IMR-90 (cell line): Measurements from ENCODE around the gene LRRC73. TPM values are rescaled to one million over a fixed set of nuclear protein-coding genes. Genes with fewer than 3 reads are reported as not detected.

ENCODE experiments used
- ATAC-seq: fragments of 200-7000 bp; cut with Tn5 transposase; 2 replicates; pipeline ENCODE4 v1.9.1; 2020; ENCODE audit warnings: low read depth, mild to moderate bottlenecking, moderate library complexity
- BruUV-seq: library from RNA; stranded (reverse); fragments of 400-500 nt; replicated peaks from 2 replicates; lab custom pipeline; 2021; lab: Mats Ljungman, UMichigan
- CTCF ChIA-PET: fragments of 300-600 bp; formaldehyde crosslinking; extraction: SDS; loops from one replicate; lab custom pipeline; 2021; ENCODE audit warnings: antibody characterized with exemption; lab: Yijun Ruan, JAX
- POLR2A ChIA-PET: fragments of 300-600 bp; sonication (Branson Sonifier 250); formaldehyde crosslinking; loops from one replicate; lab custom pipeline; 2022; ENCODE audit warnings: antibody characterized with exemption; ENCODE audit not compliant: unreplicated experiment; lab: Charles Lee
- DNase-seq: peaks from one replicate; pipeline ENCODE4 v3.0.0; 2013
- H2AFZ ChIP-seq: replicated peaks from 2 replicates; pipeline ENCODE3; 2013; ENCODE audit warnings: low read length, mild to moderate bottlenecking; ENCODE audit not compliant: poor library complexity
- H2AK5ac ChIP-seq: 2 replicates; pipeline ENCODE4 v1.6.1; 2013; ENCODE audit warnings: low read depth, low read length, inconsistent platforms
- H2AK9ac ChIP-seq: replicated peaks from 2 replicates; pipeline ENCODE3; 2013; ENCODE audit warnings: mild to moderate bottlenecking, low read depth, low read length, moderate library complexity; ENCODE audit not compliant: poor library complexity
- H2BK120ac ChIP-seq: 2 replicates; pipeline ENCODE4 v1.6.1; 2013; ENCODE audit warnings: low read depth, low read length, inconsistent platforms
- H2BK15ac ChIP-seq: 3 replicates; pipeline ENCODE4 v1.6.1; 2013; ENCODE audit warnings: low read depth, low read length, inconsistent platforms
- H2BK20ac ChIP-seq: 2 replicates; pipeline ENCODE4 v1.6.1; 2013; ENCODE audit warnings: low read depth, mild to moderate bottlenecking, inconsistent platforms, low read length, moderate library complexity
- H2BK5ac ChIP-seq: 2 replicates; pipeline ENCODE4 v1.6.1; 2013; ENCODE audit warnings: mild to moderate bottlenecking, low read depth, low read length, inconsistent platforms; ENCODE audit not compliant: poor library complexity, severe bottlenecking
- H3K14ac ChIP-seq: replicated peaks from 2 replicates; pipeline ENCODE4 v1.6.1; 2013; ENCODE audit warnings: low read depth, low read length, inconsistent platforms
- H3K18ac ChIP-seq: 2 replicates; pipeline ENCODE4 v1.6.1; 2013; ENCODE audit warnings: low read depth, low read length, control low read depth
- H3K23ac ChIP-seq: 2 replicates; pipeline ENCODE4 v1.6.1; 2013; ENCODE audit warnings: low read depth, low read length, inconsistent platforms
- H3K27ac ChIP-seq: 2 replicates; pipeline ENCODE4 v1.5.1; 2013; ENCODE audit warnings: mild to moderate bottlenecking, control low read depth, low read length; ENCODE audit not compliant: insufficient read depth
- H3K27me3 ChIP-seq: 2 replicates; pipeline ENCODE4 v1.6.1; 2013; ENCODE audit warnings: low read length; ENCODE audit not compliant: control insufficient read depth, insufficient read depth
- H3K36me3 ChIP-seq: 2 replicates; pipeline ENCODE4 v1.6.1; 2013; ENCODE audit warnings: low read length, mixed read lengths; ENCODE audit not compliant: control insufficient read depth, insufficient read depth
- H3K4ac ChIP-seq: 2 replicates; pipeline ENCODE4 v1.6.1; 2013; ENCODE audit warnings: low read depth, low read length, inconsistent platforms
- H3K4me1 ChIP-seq: 2 replicates; pipeline ENCODE4 v1.6.1; 2013; ENCODE audit warnings: low read length, mixed read lengths; ENCODE audit not compliant: control insufficient read depth, insufficient read depth
- H3K4me2 ChIP-seq: 2 replicates; pipeline ENCODE4 v1.6.1; 2013; ENCODE audit warnings: low read depth, mild to moderate bottlenecking, control low read depth, low read length, moderate library complexity
- H3K4me3 ChIP-seq: 2 replicates; pipeline ENCODE4 v1.5.1; 2013; ENCODE audit warnings: low read depth, mild to moderate bottlenecking, control low read depth, low read length, moderate library complexity; ENCODE audit not compliant: insufficient read depth
- H3K56ac ChIP-seq: 2 replicates; pipeline ENCODE4 v1.6.1; 2013; ENCODE audit warnings: low read length, inconsistent platforms; ENCODE audit not compliant: insufficient read depth; ENCODE audit errors: extremely low read depth
- H3K79me1 ChIP-seq, 2 experiments: 2 replicates each; pipeline ENCODE4 v1.6.1; 2013; ENCODE audit warnings: low read length in 2 of 2, inconsistent platforms in 1 of 2, low read depth in 1 of 2
- H3K9ac ChIP-seq: 2 replicates; pipeline ENCODE4 v1.6.1; 2013; ENCODE audit warnings: low read depth, low read length, control low read depth
- H3K9me1 ChIP-seq: 2 replicates; pipeline ENCODE4 v1.6.1; 2013; ENCODE audit warnings: low read length, inconsistent platforms; ENCODE audit not compliant: insufficient read depth
- H3K9me3 ChIP-seq: 2 replicates; pipeline ENCODE4 v1.6.1; 2013; ENCODE audit warnings: low read length; ENCODE audit not compliant: control insufficient read depth, insufficient read depth
- H4K20me1 ChIP-seq: 2 replicates; pipeline ENCODE4 v1.6.1; 2013; ENCODE audit warnings: low read length, inconsistent platforms; ENCODE audit not compliant: insufficient read depth
- H4K5ac ChIP-seq: 2 replicates; pipeline ENCODE4 v1.6.1; 2013; ENCODE audit warnings: mild to moderate bottlenecking, low read depth, low read length, control low read depth
- H4K8ac ChIP-seq, 2 experiments: 2 replicates each; pipeline ENCODE4 v1.6.1; 2013; ENCODE audit warnings: low read depth in 2 of 2, low read length in 2 of 2, control low read depth in 1 of 2, inconsistent platforms in 1 of 2
- H4K91ac ChIP-seq: 2 replicates; pipeline ENCODE4 v1.6.1; 2013; ENCODE audit warnings: low read depth, low read length, inconsistent platforms; ENCODE audit not compliant: insufficient read depth
- BHLHE40 ChIP-seq: fragments of 150-350 bp; IDR thresholded peaks from 2 replicates; pipeline ENCODE4 v1.6.1; 2016; ENCODE audit warnings: mild to moderate bottlenecking, low read depth, low read length
- CEBPB ChIP-seq: IDR thresholded peaks from 2 replicates; pipeline ENCODE4 v1.6.1; 2012; ENCODE audit warnings: low read depth, low read length, improper control_type of control experiment
- CHD1 ChIP-seq: IDR thresholded peaks from 2 replicates; pipeline ENCODE4 v1.6.1; 2012; ENCODE audit warnings: low read depth, low read length, improper control_type of control experiment
- CTCF ChIP-seq: conservative IDR thresholded peaks from 2 replicates; pipeline ENCODE4 v1.5.1; 2012; ENCODE audit warnings: mild to moderate bottlenecking, low read depth, low read length, improper control_type of control experiment
- ELK1 ChIP-seq: fragments of 150-350 bp; IDR thresholded peaks from 2 replicates; pipeline ENCODE4 v1.6.1; 2016; ENCODE audit warnings: low read depth, mild to moderate bottlenecking, low read length, moderate library complexity, borderline replicate concordance
- FOS ChIP-seq: fragments of 150-350 bp; IDR thresholded peaks from 2 replicates; pipeline ENCODE4 v1.6.1; 2016; ENCODE audit warnings: low read depth, low read length
- MAFK ChIP-seq: IDR thresholded peaks from 2 replicates; pipeline ENCODE4 v1.6.1; 2012; ENCODE audit warnings: low read depth, low read length, improper control_type of control experiment
- MAZ ChIP-seq: IDR thresholded peaks from 2 replicates; pipeline ENCODE4 v1.6.1; 2012; ENCODE audit warnings: low read depth, mild to moderate bottlenecking, low read length, improper control_type of control experiment, moderate library complexity, borderline replicate concordance
- MXI1 ChIP-seq: IDR thresholded peaks from 2 replicates; pipeline ENCODE4 v1.6.1; 2012; ENCODE audit warnings: low read depth, mild to moderate bottlenecking, low read length, moderate library complexity, borderline replicate concordance
- NFE2L2 ChIP-seq: fragments of 150-350 bp; IDR thresholded peaks from 2 replicates; pipeline ENCODE4 v1.6.1; 2016; ENCODE audit warnings: low read depth, mild to moderate bottlenecking, low read length
- RAD21 ChIP-seq: IDR thresholded peaks from 2 replicates; pipeline ENCODE4 v1.6.1; 2012; ENCODE audit warnings: low read length, improper control_type of control experiment
- RCOR1 ChIP-seq: IDR thresholded peaks from 2 replicates; pipeline ENCODE4 v1.6.1; 2012; ENCODE audit warnings: mild to moderate bottlenecking, low read length, improper control_type of control experiment; ENCODE audit not compliant: insufficient replicate concordance
- SMC3 ChIP-seq: fragments of 150-350 bp; IDR thresholded peaks from 2 replicates; pipeline ENCODE4 v1.6.1; 2016; ENCODE audit warnings: low read depth, mild to moderate bottlenecking, antibody characterized with exemption, low read length, moderate library complexity
- whole genome bisulfite sequencing, 2 experiments: methylation state at CpG; one replicate each; pipeline versions ENCODE4 v1.1.5 to v1.1.7; 2013; ENCODE audit warnings: missing lambda C conversion rate in 2 of 2; ENCODE audit not compliant: insufficient read length in 1 of 2; ENCODE audit errors: extremely low coverage in 2 of 2; 5-methylcytosine and 5-hydroxymethylcytosine counted together
- dilution Hi-C: fragments of 300-500 bp; cut with HindIII; formaldehyde crosslinking; loops from one replicate; pipeline ENCODE4 v1.14.3; 2018; ENCODE audit warnings: low sequenced_read_pairs; ENCODE audit not compliant: unreplicated experiment
- in situ Hi-C: fragments of 300-500 bp; cut with MboI; formaldehyde crosslinking; loops from 3 replicates; pipeline ENCODE4 v1.14.3; 2019; ENCODE audit warnings: low sequenced_read_pairs, inconsistent platforms, mixed read lengths
- intact Hi-C: fragments of 100-400 bp; cut with micrococcal nuclease; formaldehyde crosslinking; loops from 2 replicates; pipeline ENCODE4 v1.10.0; 2022
- polyA plus RNA-seq, 3 experiments: library from polyadenylated mRNA; depleted of rRNA; stranded (reverse); fragments of >200 nt; gene quantifications; 2 replicates each; pipeline ENCODE4 v1.2.3, GENCODE V29; 2012; ENCODE audit warnings: low replicate concordance in 1 of 3
- total RNA-seq: library from RNA; depleted of rRNA; stranded (reverse); fragments of >200 nt; gene quantifications from 2 replicates; pipeline ENCODE4 v1.2.3, GENCODE V29; 2012

LRRC73 gene
- total and polyA plus RNA-seq, 2 of the 4 experiments (the other 2 are of a cell fraction) = under 0.01 to 0.31 TPM

- ChIA-PET CTCF (no interaction called here), POLR2A (no interaction called here)
- no TSS peak for BruUV-seq
- Histone ChIP-seq H3K9me3 (no peaks in the 10 kb centered on the region; the same call in 1 of the 2 replicates), H3K27me3 (peaks cover 29% of the 10 kb centered on the region), H3K9me1 (no peaks in the 10 kb centered on the region), H3K4me2 (no peak overlapping the region), H3K36me3 (no peaks in the 10 kb centered on the region), H2AK5ac (no peak overlapping the region), H2AK9ac (no peak overlapping the region), H3K27ac (no peak overlapping the region), H3K9ac (no peak overlapping the region), H3K4me1 (peaks cover 2% of the 10 kb centered on the region; the same call in 1 of the 2 replicates), H3K79me1 (no peaks in the 10 kb centered on the region), H3K18ac (no peak overlapping the region), H3K56ac (no peak overlapping the region), H2BK15ac (no peak overlapping the region), H4K20me1 (no peaks in the 10 kb centered on the region), H3K23ac (no peak overlapping the region), H3K14ac (no peak overlapping the region), H3K4me3 (no peak overlapping the region), H4K5ac (no peak overlapping the region), H2AFZ (no peak overlapping the region), H2BK120ac (no peak overlapping the region), H3K4ac (no peak overlapping the region), H4K91ac (no peak overlapping the region), H4K8ac (no peak overlapping the region), H2BK5ac (no peak overlapping the region), H2BK20ac (no peak overlapping the region)
- ATAC-seq = no peak
- dilution Hi-C loops (no loop called here), intact Hi-C loops (no loop called here), in situ Hi-C loops (loop anchor here (5.0 kb wide), 1 partner anchor 37 kb away; no protein-coding TSS in a partner anchor)
- 54% methylated on average over 2 of the region's 4 CpGs; no CpG with 5 or more reads in 1 of the 2 experiments for WGBS, 2 experiments
- TF ChIP-seq NFE2L2 = no peak
- TF ChIP-seq CEBPB = no peak
- TF ChIP-seq CHD1 = no peak
- no peak for TF ChIP-seq RCOR1
- no peak for TF ChIP-seq RAD21
- no peak for TF ChIP-seq CTCF
- no peak for TF ChIP-seq FOS
- no peak for TF ChIP-seq MXI1
- TF ChIP-seq BHLHE40 = no peak
- TF ChIP-seq SMC3 = no peak
- TF ChIP-seq ELK1 = no peak
- TF ChIP-seq MAZ = no peak
- TF ChIP-seq MAFK = no peak
- DNase-seq = no peak
Measured at GRCh38 chr6:43460032-43460431, 50.1 kb downstream of the LRRC73 start.
